LNCaP clone FGC (cell line): ENCODE results near the gene LPCAT2.

Source experiments
- DNase-seq: peaks from one replicate; pipeline ENCODE4 v3.0.0-alpha.2; 2011; ENCODE audit warnings: low read depth
- H3K4me3 ChIP-seq: 2 replicates; pipeline ENCODE4 v1.5.1; 2011; ENCODE audit warnings: mild to moderate bottlenecking, low read depth, low read length, control low read depth
- TF ChIP-seq, protein P1 (sequence below): IDR thresholded peaks from 2 replicates; pipeline ENCODE4 v1.5.1; 2012; ENCODE audit warnings: mild to moderate bottlenecking; ENCODE audit not compliant: control insufficient read depth, insufficient read depth; ENCODE audit errors: extremely low read depth

The LPCAT2 gene

DNA sequence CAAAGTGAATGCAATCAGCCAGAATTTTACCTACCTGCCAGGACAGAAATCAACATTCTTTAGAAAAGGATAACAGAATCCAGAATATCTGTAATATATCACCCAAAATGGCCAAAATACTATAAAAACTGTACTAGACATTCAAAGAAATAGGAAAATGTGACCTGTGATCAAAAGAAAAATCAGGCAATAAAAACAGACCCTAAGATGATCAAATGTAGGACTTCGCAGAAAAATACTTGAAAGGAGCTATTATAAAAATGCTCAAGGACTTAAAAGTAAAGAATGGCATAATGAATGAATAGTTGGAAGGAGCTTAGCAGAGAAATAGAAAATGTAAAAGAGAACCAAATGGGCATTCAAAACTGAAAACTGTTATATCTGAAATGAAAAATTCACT lies 4.1 kb downstream of the LPCAT2 start:
- TF ChIP-seq, protein P1, sequence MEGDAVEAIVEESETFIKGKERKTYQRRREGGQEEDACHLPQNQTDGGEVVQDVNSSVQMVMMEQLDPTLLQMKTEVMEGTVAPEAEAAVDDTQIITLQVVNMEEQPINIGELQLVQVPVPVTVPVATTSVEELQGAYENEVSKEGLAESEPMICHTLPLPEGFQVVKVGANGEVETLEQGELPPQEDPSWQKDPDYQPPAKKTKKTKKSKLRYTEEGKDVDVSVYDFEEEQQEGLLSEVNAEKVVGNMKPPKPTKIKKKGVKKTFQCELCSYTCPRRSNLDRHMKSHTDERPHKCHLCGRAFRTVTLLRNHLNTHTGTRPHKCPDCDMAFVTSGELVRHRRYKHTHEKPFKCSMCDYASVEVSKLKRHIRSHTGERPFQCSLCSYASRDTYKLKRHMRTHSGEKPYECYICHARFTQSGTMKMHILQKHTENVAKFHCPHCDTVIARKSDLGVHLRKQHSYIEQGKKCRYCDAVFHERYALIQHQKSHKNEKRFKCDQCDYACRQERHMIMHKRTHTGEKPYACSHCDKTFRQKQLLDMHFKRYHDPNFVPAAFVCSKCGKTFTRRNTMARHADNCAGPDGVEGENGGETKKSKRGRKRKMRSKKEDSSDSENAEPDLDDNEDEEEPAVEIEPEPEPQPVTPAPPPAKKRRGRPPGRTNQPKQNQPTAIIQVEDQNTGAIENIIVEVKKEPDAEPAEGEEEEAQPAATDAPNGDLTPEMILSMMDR, result no peak
- DNase-seq, result no peak
- no peak overlapping the region for H3K4me3 ChIP-seq

DNA sequence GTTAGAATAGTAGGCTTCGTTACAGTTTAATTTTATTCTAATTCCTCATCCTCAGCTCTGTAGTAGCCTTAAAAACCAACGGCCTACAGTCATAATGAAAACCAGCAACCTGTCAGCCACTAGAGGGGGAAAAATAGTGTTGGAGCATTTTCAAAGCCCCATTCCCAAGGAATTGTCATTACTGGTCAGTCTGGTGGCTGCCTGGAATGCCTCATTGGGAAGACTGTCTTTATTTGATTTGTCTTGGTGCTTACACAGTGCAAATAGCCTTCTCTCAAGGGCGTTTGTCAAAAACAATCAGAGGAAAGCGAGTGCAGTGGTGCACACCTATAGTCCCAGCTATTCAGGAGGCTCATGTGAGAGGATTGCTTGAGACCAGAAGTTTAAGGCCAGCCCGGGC lies 4.7 kb downstream of the LPCAT2 start:
- TF ChIP-seq, protein P1, result no peak
- no peak for DNase-seq
- H3K4me3 ChIP-seq, result no peak overlapping the region

DNA sequence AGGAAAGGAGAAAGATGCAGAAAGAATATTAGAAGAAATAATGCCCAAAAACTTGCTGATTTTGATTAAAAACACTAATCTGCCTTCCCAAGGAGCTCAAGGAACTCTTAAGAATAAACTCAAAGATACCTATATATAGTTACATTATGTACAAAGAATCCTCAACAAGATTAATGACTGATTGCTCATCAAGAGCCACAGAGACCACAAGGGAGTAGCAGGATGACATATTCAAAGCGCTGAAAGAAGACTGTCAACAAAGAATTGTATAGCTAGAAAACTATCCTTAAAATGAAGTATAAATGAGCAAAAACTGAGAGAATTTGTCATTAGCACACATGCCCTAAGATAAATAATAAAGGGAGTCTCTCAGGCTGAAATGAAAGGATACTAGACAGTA lies 6.2 kb downstream of the LPCAT2 start:
- H3K4me3 ChIP-seq, result no peak overlapping the region
- TF ChIP-seq, protein P1, result no peak
- DNase-seq, result no peak

DNA sequence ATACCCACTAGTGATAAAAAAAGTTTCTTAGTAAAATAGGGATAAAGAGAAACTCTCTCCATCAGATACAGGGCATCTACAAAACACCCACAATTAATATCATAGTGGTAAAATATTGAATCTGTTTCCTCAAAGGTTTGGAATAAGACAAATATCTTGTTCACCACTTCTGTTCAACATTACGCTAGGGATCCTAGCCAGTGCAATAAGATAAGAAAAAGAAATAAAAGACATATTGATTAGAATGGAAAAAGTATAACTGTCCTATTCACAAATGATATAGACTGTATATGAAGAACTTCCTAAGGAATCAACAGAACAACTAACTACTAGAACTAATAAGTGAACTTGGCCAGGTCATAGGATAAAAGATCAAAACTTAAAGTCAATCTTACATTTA lies 12.9 kb downstream of the LPCAT2 start:
- DNase-seq, result no peak

DNA sequence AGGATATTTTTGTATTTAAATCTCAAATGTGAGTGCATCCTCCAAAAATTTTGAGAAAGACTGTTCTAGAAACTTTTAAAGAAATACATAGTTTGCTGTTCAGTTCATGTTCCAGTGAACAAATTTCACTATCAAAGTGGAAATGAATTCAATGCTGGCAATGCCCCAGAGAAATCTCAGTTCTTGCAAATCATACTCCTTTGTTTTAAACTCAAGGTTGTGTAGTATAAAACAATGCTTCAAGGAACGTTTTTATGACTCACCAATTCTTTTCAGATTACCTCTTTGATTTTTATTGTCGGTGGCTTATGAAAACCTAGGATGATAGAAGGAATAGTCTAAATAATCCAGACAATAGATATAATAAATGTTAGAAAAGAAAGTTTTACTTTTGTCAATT lies 17.6 kb downstream of the LPCAT2 start:
- no peak overlapping the region for H3K4me3 ChIP-seq
- TF ChIP-seq, protein P1, result no peak
- DNase-seq, result no peak

More for the DNA sequence above, 12.9 kb downstream of the LPCAT2 start:
- no peak overlapping the region for H3K4me3 ChIP-seq
- TF ChIP-seq, protein P1, result no peak

DNA sequence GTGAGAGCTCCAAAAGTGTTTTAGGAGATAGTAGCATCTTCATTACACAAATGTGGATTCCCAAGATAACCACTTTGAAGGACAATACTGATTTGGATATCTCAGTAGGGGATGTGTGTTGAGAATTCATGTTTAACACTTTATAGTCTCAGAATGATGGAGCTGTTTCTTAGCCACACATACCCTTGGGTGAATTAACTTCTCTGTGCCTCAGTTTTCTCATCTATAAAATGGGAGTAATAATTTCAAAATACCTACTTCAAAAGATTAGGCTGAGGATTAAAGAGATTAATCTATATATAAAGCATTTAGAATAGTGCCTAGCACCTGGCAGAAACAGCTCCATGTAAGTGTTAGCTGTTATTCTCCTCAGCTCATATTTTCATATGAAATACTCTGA lies 19.0 kb downstream of the LPCAT2 start:
- H3K4me3 ChIP-seq, result no peak overlapping the region
- TF ChIP-seq, protein P1, result no peak

DNA sequence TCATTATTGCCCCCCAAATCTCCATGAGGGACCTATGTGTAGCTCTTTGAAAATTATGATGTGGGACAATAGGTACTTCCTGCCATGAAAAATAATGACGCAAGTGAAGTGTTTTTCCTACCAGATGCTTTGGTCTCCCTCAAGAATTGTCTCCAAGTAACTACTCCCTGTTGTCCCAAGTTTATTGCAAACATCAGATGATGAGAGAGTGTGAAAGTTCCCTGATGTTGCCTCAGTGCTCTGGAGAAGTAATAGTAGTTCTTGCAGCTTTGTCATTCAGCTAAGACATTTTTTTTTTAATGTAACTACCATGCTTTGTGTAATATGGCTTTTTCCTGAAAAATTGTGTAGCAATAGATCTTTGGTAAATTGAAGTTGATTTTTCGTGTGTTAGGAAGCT lies 20.1 kb downstream of the LPCAT2 start:
- H3K4me3 ChIP-seq, result no peak overlapping the region

More for the DNA sequence above, 19.0 kb downstream of the LPCAT2 start:
- DNase-seq, result no peak

More for the DNA sequence above, 20.1 kb downstream of the LPCAT2 start:
- TF ChIP-seq, protein P1, result no peak
- no peak for DNase-seq
